ENCODE results near the gene RPS10.

GRCh38 chr6:34378470-34378869, 47.4 kb downstream of the RPS10 start:
- TF ChIP-seq, protein P1, sequence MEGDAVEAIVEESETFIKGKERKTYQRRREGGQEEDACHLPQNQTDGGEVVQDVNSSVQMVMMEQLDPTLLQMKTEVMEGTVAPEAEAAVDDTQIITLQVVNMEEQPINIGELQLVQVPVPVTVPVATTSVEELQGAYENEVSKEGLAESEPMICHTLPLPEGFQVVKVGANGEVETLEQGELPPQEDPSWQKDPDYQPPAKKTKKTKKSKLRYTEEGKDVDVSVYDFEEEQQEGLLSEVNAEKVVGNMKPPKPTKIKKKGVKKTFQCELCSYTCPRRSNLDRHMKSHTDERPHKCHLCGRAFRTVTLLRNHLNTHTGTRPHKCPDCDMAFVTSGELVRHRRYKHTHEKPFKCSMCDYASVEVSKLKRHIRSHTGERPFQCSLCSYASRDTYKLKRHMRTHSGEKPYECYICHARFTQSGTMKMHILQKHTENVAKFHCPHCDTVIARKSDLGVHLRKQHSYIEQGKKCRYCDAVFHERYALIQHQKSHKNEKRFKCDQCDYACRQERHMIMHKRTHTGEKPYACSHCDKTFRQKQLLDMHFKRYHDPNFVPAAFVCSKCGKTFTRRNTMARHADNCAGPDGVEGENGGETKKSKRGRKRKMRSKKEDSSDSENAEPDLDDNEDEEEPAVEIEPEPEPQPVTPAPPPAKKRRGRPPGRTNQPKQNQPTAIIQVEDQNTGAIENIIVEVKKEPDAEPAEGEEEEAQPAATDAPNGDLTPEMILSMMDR (conservative IDR thresholded peaks at IDR 0.05; ENCODE audit: low read depth, low read length) = no peak
- no peak for TF ChIP-seq EZH2 (IDR thresholded peaks at IDR 0.05; ENCODE audit: borderline replicate concordance, low read depth, low read length, poor library complexity, severe bottlenecking)

Data from A673 (cell line).